Right cardiac atrium (tissue), 5 donors: ENCODE measurements around the gene EXTL1. TPM values are rescaled to one million over a fixed set of nuclear protein-coding genes. Genes with fewer than 3 reads are reported as not detected.

Experiments
- ATAC-seq, 2 donors: fragments of 200-7000 bp; cut with Tn5 transposase; one replicate each; pipeline versions ENCODE4 v1.8.0 to v1.9.1; 2020; ENCODE audit warnings: moderate library complexity in 2 of 2, mild to moderate bottlenecking in 1 of 2
- DNase-seq, 3 donors: peaks; one replicate each; pipeline ENCODE4 v3.0.0-alpha.2; 2020
- H3K27ac ChIP-seq: one replicate; pipeline ENCODE4 v1.5.1; 2013; ENCODE audit warnings: mild to moderate bottlenecking, low read length, control low read depth, moderate library complexity
- H3K27me3 ChIP-seq: one replicate; pipeline ENCODE4 v1.6.1; 2013; ENCODE audit not compliant: control insufficient read depth, insufficient read depth
- H3K4me1 ChIP-seq: one replicate; pipeline ENCODE4 v1.6.1; 2013; ENCODE audit warnings: low read length; ENCODE audit not compliant: control insufficient read depth, insufficient read depth
- H3K4me3 ChIP-seq: one replicate; pipeline ENCODE4 v1.5.1; 2013; ENCODE audit warnings: low read length, control low read depth
- H3K9me3 ChIP-seq: one replicate; pipeline ENCODE4 v1.6.1; 2013; ENCODE audit warnings: low read length; ENCODE audit not compliant: control insufficient read depth
- WGBS: extraction: QIAGEN DNeasy Blood & Tissue Kit; methylation state at CpG from one replicate; pipeline ENCODE4 v1.1.7; 2013; 5-methylcytosine and 5-hydroxymethylcytosine counted together
- intact Hi-C, 4 donors: fragments of 100-400 bp; cut with DNase I; formaldehyde crosslinking; loops; one replicate each; pipeline versions ENCODE4 v1.11.0 to v1.14.0; 2022 to 2023
- polyA plus RNA-seq: library from polyadenylated mRNA; stranded (reverse); fragments of 200-250 nt; gene quantifications from one replicate; pipeline ENCODE4 v1.2.3, GENCODE V29; 2013
- total RNA-seq, 4 donors: library from RNA; stranded (reverse); fragmentation: NEBNext Ultra II Directional; extraction: Animal tissue kit (Norgen Biotek cat#: 25700); gene quantifications; one replicate each; pipeline ENCODE4 v1.2.1, GENCODE V29; 2021
- donor health status: healthy with polysubstance abuse.
- donor health status: DM: no; HTN: yes; CAD: no.
- donor health status: DM: no; HTN: no; CAD: no.
- donor health status: DM: no; HTN: yes; CAD: no; lungs with severe emphysema.
- donor health status: DM: yes; HTN: yes; CAD: no.

EXTL1 gene
- total and polyA plus RNA-seq, 5 donors: 0.78 to 4.3 (median 2.4) TPM

DNA sequence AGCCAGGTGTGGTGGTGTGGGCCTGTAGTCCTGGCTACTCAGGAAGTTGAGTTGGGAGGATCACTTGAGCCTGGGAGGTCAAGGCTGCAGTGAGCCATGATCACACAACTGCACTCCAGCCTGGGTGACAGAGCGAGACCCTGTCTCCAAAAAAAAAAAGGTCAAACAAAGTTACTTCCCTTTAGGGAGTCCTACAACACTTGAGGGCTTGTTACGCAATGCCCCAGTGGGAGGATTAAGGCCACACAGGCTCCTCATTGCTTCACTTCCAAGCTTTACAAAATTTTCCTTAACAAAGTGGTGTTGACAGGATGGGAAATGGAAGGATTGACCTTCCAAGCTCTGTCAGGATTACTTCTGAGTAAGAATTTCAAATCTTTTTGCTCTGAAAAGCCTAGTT is 6.2 kb upstream of the EXTL1 start:
- no peak overlapping the region for H3K27ac ChIP-seq
- H3K9me3 ChIP-seq: no peaks in the 10 kb centered on the region
- 78% methylated on average over 2 of the region's 2 CpGs for WGBS
- intact Hi-C loops: no loop called here
- no peak overlapping the region for H3K4me3 ChIP-seq
- H3K4me1 ChIP-seq: peaks cover 5% of the 10 kb centered on the region
- no peaks in the 10 kb centered on the region for H3K27me3 ChIP-seq
- peak; percentile 14 to 33 for ATAC-seq
- peak; percentile 50 to 57 (median 54) for DNase-seq

DNA sequence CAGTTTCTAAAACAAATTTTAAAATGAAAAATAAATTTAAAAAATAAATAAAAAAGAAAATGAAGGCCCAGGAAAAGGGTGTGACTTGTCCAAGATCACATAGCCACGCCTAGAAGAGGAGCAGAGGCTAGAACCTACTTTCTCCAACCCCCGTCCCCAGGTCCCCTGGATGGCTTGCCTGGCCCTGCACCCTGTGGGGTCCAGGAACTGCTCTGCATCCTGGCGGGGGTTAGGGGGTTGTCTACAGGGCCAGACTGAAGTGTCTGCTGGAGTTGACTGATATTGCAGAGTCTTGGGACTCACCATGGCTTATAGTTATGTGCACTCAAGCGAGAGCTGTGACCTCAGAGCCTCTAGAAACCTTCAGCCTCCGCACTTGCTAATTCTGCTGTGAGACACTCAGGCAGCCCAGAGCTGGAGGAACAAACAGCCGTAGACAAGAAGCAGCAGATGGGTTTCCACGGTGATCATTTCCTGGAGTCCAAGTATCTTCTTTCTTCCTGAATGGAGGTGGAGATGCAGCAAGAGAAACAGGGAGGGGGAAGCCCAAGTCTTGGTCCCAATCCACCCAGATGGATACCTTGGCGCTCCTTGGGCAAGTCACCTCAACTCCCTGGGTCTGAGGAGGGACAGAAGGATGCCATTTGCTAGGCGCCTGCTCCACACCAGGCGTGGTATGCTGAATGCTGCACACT is 5.2 kb upstream of the EXTL1 start:
- DNase-seq (peak in 2 of 3 donors; percentile 18 to 24), ATAC-seq (no peak)
- intact Hi-C loops: no loop called here
- Histone ChIP-seq H3K4me1 (peaks cover 10% of the 10 kb centered on the region), H3K9me3 (no peaks in the 10 kb centered on the region), H3K27me3 (no peaks in the 10 kb centered on the region), H3K4me3 (no peak overlapping the region), H3K27ac (no peak overlapping the region)
- 78% methylated on average over 10 of the region's 10 CpGs for WGBS

DNA sequence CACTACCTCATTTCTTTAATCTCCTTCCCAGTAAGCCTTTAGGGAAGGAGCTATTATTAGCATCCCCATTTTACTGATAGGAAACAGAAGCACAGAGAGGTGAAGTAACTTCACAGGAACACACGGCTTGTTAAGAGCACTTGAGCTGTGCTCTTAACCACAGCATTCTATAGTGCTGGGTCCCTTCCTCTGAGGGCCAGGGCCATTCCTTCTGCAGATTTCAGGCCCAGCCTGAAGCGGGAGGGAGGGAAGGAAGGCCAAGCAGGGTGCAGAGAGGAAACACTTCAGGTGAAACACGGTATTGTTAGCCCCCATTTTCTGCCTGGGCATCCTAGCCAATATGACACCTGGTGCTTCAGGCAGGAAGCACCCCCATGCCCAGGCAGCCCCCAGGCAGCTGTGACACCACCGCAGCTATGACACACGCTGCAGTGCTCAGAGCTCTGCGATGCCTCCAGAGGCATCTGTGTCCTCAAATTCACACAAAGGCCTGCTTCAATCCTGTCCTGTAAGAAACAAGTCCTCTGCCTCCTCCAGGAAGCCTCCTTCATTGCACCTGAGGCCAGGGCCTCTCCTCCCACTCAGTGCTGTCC is 4.5 kb upstream of the EXTL1 start:
- H3K4me3 ChIP-seq: no peak overlapping the region

DNA sequence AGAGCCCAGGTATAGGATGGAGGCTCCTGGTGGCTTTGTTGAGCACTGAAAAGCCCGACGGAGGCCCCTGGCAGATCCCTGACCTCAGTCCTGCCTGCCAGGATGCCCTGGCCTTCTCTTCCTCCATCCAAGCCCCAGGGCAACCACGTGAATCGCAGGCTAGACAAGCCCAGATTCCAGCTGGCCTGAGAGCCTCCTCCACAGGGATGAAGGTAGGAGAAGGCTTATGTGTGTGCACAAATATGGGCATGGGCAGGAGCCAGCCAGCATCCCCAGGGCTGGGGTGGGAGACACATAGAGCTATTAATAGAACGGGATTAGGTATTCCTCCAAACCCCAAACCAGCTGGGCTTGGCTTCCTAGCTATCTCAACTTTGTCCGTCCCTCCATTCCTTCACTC is 4.0 kb upstream of the EXTL1 start:
- no peak overlapping the region for H3K4me3 ChIP-seq
- 49% methylated on average over 6 of the region's 6 CpGs for WGBS
- no peaks in the 10 kb centered on the region for H3K27me3 ChIP-seq
- ATAC-seq (no peak), DNase-seq (peak in 2 of 3 donors; percentile 18 to 51)
- H3K4me1 ChIP-seq: peaks cover 15% of the 10 kb centered on the region
- intact Hi-C loops: no loop called here
- H3K9me3 ChIP-seq: no peaks in the 10 kb centered on the region
- no peak overlapping the region for H3K27ac ChIP-seq

More for the DNA sequence above, 4.5 kb upstream of the EXTL1 start:
- peak in 2 of 3 donors; percentile 6 to 12 for DNase-seq
- no peak overlapping the region for H3K27ac ChIP-seq
- no peak for ATAC-seq
- 69% methylated on average over 6 of the region's 6 CpGs for WGBS
- intact Hi-C loops: no loop called here
- H3K27me3 ChIP-seq: no peaks in the 10 kb centered on the region
- H3K9me3 ChIP-seq: no peaks in the 10 kb centered on the region
- H3K4me1 ChIP-seq: peaks cover 15% of the 10 kb centered on the region

DNA sequence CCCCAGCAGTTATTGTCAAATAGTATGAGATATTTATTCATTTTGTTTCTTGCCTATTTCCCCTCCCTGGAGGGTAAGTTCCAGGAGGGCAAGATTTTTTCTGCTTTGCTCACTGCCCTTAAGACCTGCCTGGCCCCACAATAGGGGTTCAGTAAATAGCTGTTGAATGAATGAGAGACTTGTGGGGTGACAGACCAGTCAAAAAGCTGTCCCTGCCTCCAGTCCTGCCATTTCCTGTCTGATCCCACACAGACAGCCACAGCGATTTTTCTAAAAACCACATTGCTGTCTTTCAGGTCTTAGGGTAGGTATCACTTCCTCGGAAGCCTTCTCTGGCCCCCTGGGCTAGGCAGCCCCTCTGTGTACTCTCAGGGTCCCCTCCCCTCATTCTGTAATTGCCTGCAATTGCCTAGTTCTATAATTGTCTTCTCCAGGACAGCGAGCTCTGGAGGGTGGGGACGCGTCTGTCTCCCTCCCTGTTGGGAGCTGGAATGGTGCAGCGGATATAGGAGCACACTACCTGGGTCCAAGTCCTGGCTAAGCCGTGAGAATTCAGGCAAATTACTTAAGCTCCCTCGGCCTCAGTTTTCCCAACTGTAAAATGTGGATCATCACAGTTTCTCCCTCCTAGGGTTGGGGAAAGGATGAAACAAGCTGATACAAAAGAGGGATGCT is 1.8 kb upstream of the EXTL1 start:
- H3K27me3 ChIP-seq: no peaks in the 10 kb centered on the region
- WGBS: 56% methylated on average over 8 of the region's 8 CpGs
- peak overlapping the region; percentile 25 for H3K27ac ChIP-seq
- H3K9me3 ChIP-seq: no peaks in the 10 kb centered on the region
- ATAC-seq: no peak
- peak in 2 of 3 donors; percentile 5 to 8 for DNase-seq
- no peak overlapping the region for H3K4me3 ChIP-seq
- peaks cover 15% of the 10 kb centered on the region for H3K4me1 ChIP-seq
- intact Hi-C loops: no loop called here

DNA sequence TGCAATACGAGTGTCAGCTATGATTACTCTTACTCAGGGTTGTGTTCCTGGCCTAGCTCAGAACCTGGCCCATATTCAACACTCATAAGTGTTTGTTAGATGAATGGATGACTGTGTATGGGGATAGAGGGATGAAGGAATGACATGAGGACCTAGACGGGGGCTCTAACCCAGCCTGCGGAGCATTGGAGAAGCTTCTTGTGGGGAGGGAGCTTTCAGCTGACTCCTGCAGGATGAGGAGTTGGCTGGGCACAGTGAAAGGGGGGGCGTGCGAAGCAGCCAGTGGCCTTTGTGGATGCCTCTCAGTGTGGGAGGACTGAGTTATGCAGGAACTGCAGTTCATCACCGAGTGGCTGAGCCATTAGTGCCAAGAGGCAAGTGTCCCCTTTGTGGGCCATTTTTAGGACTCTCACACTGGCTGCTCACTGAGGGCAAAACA is 1.2 kb upstream of the EXTL1 start:
- intact Hi-C loops: no loop called here
- peak in 2 of 3 donors; percentile 55 to 78 for DNase-seq
- 29% methylated on average over 6 of the region's 6 CpGs for WGBS
- H3K27me3 ChIP-seq: no peaks in the 10 kb centered on the region
- no peak overlapping the region for H3K4me3 ChIP-seq
- peaks cover 15% of the 10 kb centered on the region for H3K4me1 ChIP-seq
- H3K9me3 ChIP-seq: no peaks in the 10 kb centered on the region
- peak; percentile 30 to 34 for ATAC-seq
- H3K27ac ChIP-seq: peak overlapping the region; percentile 25

DNA sequence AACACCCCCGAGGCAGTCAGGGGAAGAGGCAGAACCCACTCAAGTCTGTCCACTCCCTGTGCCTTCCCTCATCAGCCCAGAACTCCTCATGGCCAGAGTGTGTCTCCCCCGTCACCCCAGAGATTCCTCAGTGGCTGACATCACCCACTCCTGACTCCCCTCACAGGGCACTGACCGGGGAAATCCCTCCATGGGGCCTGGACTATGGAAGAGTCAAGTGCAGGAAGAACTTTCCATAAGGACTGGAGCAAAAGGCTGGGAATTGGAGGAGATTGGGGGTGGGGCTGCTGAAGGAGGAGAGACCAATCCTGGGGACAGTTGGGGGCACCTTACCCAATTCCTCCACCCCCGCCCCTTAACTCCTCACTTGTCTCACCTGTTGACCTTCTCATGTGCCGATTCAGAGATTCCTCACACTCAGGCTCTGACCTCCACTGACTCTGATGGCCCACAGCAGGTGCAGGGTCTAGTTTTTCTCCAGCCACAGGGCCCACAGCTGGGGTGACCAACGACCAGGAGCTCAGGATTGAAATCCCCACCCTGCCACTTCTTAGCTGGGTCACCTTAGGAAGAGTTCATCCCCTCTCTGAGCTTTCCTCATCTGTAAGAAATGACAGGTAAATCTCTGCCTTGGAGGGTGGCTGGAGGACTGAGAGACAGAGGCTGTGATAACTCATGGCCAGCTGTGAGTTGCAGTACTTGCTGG is 481 bp upstream of the EXTL1 start:
- Histone ChIP-seq H3K27me3 (no peaks in the 10 kb centered on the region), H3K9me3 (no peaks in the 10 kb centered on the region), H3K4me1 (peaks cover 15% of the 10 kb centered on the region), H3K27ac (peak overlapping the region; percentile 25), H3K4me3 (no peak overlapping the region)
- DNase-seq (peak in 1 of 3 donors; percentile 24), ATAC-seq (peak; percentile 1 to 7)
- intact Hi-C loops: no loop called here
- 51% methylated on average over 6 of the region's 6 CpGs for WGBS

DNA sequence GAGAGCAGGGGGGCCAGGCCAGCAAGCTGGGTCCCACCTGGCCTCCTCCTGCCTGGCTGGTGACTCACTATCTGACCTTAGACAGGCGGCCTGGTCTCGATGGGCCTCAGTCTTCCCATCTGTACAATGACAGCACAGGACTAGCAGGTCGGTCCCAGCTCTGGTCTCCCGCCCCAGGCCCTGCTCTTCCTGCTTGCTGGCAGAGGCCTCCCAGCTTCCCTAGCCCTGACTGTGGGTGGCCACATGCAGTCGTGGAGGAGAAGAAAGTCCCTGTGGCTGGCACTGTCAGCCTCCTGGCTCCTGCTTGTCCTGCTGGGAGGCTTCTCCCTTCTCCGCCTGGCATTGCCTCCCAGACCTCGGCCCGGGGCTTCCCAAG is 817 bp downstream of the EXTL1 start:
- intact Hi-C loops: no loop called here
- no peaks in the 10 kb centered on the region for H3K27me3 ChIP-seq
- WGBS: 62% methylated on average over 8 of the region's 8 CpGs
- DNase-seq: peak in 1 of 3 donors; percentile 50
- H3K4me1 ChIP-seq: peaks cover 10% of the 10 kb centered on the region
- H3K4me3 ChIP-seq: no peak overlapping the region
- peak overlapping the region; percentile 33 for H3K27ac ChIP-seq
- no peaks in the 10 kb centered on the region for H3K9me3 ChIP-seq
- ATAC-seq: peak; percentile 3 to 10

DNA sequence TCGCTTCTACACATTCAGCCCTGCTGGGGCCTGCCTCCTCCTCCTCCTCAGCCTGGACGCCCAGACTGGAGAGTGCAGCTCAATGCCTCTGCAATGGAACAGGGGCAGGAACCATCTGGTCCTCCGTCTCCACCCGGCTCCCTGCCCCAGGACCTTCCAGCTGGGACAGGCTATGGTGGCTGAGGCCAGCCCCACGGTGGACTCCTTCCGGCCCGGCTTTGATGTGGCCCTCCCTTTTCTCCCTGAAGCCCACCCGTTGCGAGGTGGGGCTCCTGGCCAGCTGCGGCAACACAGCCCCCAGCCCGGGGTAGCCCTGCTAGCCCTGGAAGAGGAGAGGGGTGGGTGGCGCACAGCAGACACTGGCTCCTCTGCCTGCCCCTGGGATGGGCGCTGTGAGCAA is 1.4 kb downstream of the EXTL1 start:
- Histone ChIP-seq H3K27ac (no peak overlapping the region), H3K9me3 (no peaks in the 10 kb centered on the region), H3K4me3 (no peak overlapping the region), H3K27me3 (no peaks in the 10 kb centered on the region), H3K4me1 (peaks cover 10% of the 10 kb centered on the region)
- DNase-seq (peak in 1 of 3 donors; percentile 36), ATAC-seq (peak in 1 of 2 donors; percentile 6)
- WGBS: 71% methylated on average over 13 of the region's 13 CpGs
- intact Hi-C loops: no loop called here

DNA sequence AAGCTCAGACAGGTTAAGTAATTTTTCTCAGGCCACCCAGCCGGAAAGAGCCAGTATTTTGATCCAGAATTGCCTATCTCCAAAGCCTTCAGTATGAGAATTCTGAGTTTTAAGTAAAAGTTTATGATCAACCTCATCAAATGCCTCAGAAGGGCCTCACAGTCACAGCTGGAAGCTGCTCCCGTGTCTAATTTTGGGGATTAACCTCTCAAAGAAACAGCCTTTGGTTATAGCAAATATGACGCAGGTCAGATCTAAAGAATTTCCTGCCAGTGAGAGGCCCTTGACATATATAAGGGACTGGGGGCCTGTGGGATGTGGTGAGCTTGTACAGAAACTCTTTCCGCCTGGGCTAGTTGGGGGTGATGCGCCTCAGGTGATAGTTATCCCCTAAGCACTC is 2.3 kb downstream of the EXTL1 start:
- no peak overlapping the region for H3K4me3 ChIP-seq
- no peak overlapping the region for H3K27ac ChIP-seq
- no peak for ATAC-seq
- 82% methylated on average over 5 of the region's 5 CpGs for WGBS
- peaks cover 10% of the 10 kb centered on the region for H3K4me1 ChIP-seq
- intact Hi-C loops: no loop called here
- no peak for DNase-seq
- no peaks in the 10 kb centered on the region for H3K9me3 ChIP-seq
- no peaks in the 10 kb centered on the region for H3K27me3 ChIP-seq

DNA sequence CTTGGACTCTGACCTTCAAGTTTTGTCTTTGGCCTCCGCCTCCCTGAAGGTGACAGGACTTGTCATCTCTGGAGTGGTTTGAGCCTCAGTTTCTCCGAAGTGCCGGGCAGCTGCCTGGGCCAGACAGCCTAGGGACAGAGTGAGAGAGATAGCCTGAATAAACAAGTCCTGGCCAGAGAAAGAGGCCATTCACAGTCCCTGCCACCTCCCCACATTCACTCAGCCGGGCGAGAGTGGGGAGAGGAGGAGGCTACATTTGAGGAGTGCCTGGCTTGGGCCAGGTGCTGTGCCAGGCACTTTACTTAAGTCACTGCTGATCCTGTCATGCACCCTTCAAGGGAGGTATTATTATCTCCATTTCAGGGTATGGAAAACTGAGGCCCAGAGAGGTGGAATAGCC is 3.5 kb downstream of the EXTL1 start:
- Histone ChIP-seq H3K27ac (no peak overlapping the region), H3K9me3 (no peaks in the 10 kb centered on the region), H3K27me3 (no peaks in the 10 kb centered on the region), H3K4me1 (peaks cover 10% of the 10 kb centered on the region), H3K4me3 (no peak overlapping the region)
- DNase-seq (no peak), ATAC-seq (no peak)
- WGBS: 66% methylated on average over 5 of the region's 5 CpGs
- intact Hi-C loops: no loop called here
